Measurements from ENCODE around the gene RSPH9. TPM values are rescaled to one million over a fixed set of nuclear protein-coding genes. Genes with fewer than 3 reads are reported as not detected.
"Not testable (repeated sequence)": the region's sequence is repeated elsewhere in the genome, so short reads cannot be mapped to it uniquely, and the experiment has no call there.

The RSPH9 gene
- polyA plus RNA-seq, 1 of the 3 experiments (the other 2 are of a cell fraction): 0.05 TPM

DNA sequence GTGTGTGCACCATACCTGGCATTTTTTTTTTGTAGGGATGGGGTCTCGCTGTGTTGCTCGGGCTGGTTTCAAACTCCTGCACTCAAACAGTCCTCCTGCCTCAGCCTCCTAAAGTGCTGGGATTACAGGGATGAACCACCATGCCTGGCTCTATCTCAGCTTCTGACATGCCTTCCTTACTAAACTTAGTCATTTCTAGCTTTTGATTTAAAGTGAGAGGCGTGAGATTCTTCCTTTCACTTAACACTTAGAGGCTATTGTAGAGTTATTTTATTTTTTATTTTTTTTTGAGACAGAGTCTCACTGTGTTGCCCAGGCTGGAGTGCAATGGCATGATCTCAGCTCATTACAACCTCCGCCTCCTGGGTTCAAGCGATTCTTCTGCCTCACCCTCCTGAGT, 18.1 kb downstream of the RSPH9 start:
- H3K9me2 ChIP-seq; H3K27ac ChIP-seq (ENCODE audit: low read depth in 2 of 2, low read length in 1 of 2); H4K20me1 ChIP-seq (ENCODE audit: insufficient read depth); H3F3A ChIP-seq (replicated peaks; ENCODE audit: insufficient read depth); H3K27me3 ChIP-seq (ENCODE audit: insufficient read depth); POLR2A ChIA-PET; H3K9me3 ChIP-seq; H3K79me2 ChIP-seq (ENCODE audit: insufficient read depth); H3K4me2 ChIP-seq; H2AFZ ChIP-seq (ENCODE audit: low read depth); H3K4me3 ChIP-seq (ENCODE audit: low read depth in 2 of 2, low read length in 1 of 2); H3K9ac ChIP-seq; DNase-seq; H3K36me3 ChIP-seq (replicated peaks in 1 of 2; ENCODE audit: control insufficient read depth in 1 of 2, insufficient read depth in 2 of 2, low read length in 1 of 2): not testable (repeated sequence)
- peaks cover 0 to 11% of the 10 kb centered on the region in 2 experiments; a peak in 1 of 4 replicates for H3K4me1 ChIP-seq (ENCODE audit: control insufficient read depth in 1 of 2, insufficient read depth in 2 of 2, low read depth in 1 of 2, low read length in 1 of 2)
- CTCF ChIA-PET: interaction anchor here (1.3 to 2.0 kb wide), 2 partner anchors 54 to 416 kb away, joined by 3 to 7 read pairs; no protein-coding TSS in a partner anchor
- 89% methylated on average over 5 of the region's 5 CpGs for WGBS (ENCODE audit: low lambda C conversion rate)

- no peak for TF ChIP-seq PBX3 (IDR thresholded peaks at IDR 0.05)
- no peak for TF ChIP-seq TEAD4 (IDR thresholded peaks at IDR 0.05; ENCODE audit: borderline replicate concordance, insufficient read depth)
- TF ChIP-seq, protein P1, sequence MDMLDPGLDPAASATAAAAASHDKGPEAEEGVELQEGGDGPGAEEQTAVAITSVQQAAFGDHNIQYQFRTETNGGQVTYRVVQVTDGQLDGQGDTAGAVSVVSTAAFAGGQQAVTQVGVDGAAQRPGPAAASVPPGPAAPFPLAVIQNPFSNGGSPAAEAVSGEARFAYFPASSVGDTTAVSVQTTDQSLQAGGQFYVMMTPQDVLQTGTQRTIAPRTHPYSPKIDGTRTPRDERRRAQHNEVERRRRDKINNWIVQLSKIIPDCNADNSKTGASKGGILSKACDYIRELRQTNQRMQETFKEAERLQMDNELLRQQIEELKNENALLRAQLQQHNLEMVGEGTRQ (IDR thresholded peaks at IDR 0.05; ENCODE audit: borderline replicate concordance, low read depth, low read length): no peak
- no peak for TF ChIP-seq MXI1 (IDR thresholded peaks at IDR 0.05; ENCODE audit: low read depth, low read length)
- WGBS (ENCODE audit: low lambda C conversion rate): 71% methylated on average over 1 of the region's 1 CpG
- CTCF ChIA-PET: interaction anchor here (0.5 to 7.2 kb wide), 14 partner anchors 11 to 431 kb away, joined by 3 to 118 read pairs (median 12); partner anchors contain the start of gene VEGFA
Observed at GRCh38 chr6:43665376-43665775, 20.5 kb downstream of the RSPH9 start.

DNA sequence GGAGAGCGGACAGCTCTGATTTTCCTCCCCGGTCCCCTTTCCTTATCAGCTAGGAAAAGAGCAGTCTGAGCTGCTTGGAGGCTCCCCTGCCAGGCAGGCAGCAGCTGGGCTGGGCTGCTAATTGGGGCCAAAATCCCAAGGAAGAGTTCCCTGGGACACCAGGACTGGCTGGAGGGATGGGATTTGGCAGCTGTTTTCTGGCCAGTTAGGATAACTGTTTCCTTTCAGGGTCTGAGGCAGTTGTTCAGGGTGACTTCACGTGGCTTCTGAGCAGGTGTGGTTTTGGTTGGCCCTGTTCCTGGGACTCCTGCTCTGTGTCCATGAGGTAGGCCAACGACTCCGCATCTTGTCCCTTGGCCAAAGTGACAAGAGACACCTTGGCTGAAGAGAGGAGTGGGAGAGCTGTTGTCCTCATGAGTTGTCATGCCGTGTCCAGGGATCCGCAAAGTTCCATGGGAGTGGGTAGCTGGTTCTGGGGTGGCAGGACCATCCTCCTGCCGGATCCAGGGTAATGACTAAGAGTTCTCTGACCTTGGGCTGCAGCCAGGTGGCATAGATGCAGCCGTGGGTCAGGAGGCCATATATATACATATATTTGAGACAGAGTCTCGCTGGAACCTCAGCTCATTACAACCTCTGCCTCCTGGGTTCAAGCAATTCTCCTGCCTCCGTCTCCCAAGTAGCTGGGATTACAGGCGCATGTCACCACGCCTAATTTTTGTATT, 21.5 kb downstream of the RSPH9 start:
- WGBS (ENCODE audit: low lambda C conversion rate): 49% methylated on average over 12 of the region's 13 CpGs
- Histone ChIP-seq H3K79me2 (ENCODE audit: insufficient read depth) (no peaks in the 10 kb centered on the region), H3K9me3 (no peaks in the 10 kb centered on the region), H3K9me2 (no peaks in the 10 kb centered on the region), H3K9ac (no peak overlapping the region), H3K4me1 (ENCODE audit: control insufficient read depth in 1 of 2, insufficient read depth in 2 of 2, low read depth in 1 of 2, low read length in 1 of 2) (peaks cover 0 to 29% of the 10 kb centered on the region in 2 experiments; a peak in 1 of 4 replicates), H3K36me3 (replicated peaks in 1 of 2; ENCODE audit: control insufficient read depth in 1 of 2, insufficient read depth in 2 of 2, low read length in 1 of 2) (peaks cover 0 to 6% of the 10 kb centered on the region in 2 experiments), H3K4me2 (no peak overlapping the region), H4K20me1 (ENCODE audit: insufficient read depth) (no peaks in the 10 kb centered on the region), H2AFZ (ENCODE audit: low read depth) (no peak overlapping the region), H3K27ac (ENCODE audit: low read depth in 2 of 2, low read length in 1 of 2) (no peak overlapping the region), H3K4me3 (ENCODE audit: low read depth in 2 of 2, low read length in 1 of 2) (no peak overlapping the region), H3F3A (replicated peaks; ENCODE audit: insufficient read depth) (peaks cover 10% of the 10 kb centered on the region), H3K27me3 (ENCODE audit: insufficient read depth) (no peaks in the 10 kb centered on the region)
- POLR2A ChIA-PET: interaction anchor here (1.0 to 6.3 kb wide), 6 partner anchors 10 to 412 kb away, joined by 3 to 33 read pairs (median 4); partner anchors contain the start of genes MAD2L1BP and VEGFA
- CTCF ChIA-PET: interaction anchor here (0.6 to 7.2 kb wide), 34 partner anchors 8 to 416 kb away, joined by 3 to 118 read pairs (median 5); partner anchors contain the start of genes MRPS18A, RSPH9 and VEGFA
- DNase-seq: peak; percentile 19
- TF ChIP-seq MXI1 (IDR thresholded peaks at IDR 0.05; ENCODE audit: low read depth, low read length): no peak
- TF ChIP-seq FOXM1 (IDR thresholded peaks at IDR 0.05; ENCODE audit: low read depth): no peak
- TF ChIP-seq, protein P2, sequence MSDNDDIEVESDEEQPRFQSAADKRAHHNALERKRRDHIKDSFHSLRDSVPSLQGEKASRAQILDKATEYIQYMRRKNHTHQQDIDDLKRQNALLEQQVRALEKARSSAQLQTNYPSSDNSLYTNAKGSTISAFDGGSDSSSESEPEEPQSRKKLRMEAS (IDR thresholded peaks at IDR 0.05; ENCODE audit: low read depth): no peak
- TF ChIP-seq GABPA (IDR thresholded peaks at IDR 0.05; ENCODE audit: low read depth): no peak
- TF ChIP-seq USF1 (IDR thresholded peaks at IDR 0.05; ENCODE audit: borderline replicate concordance, low read depth): no peak
- no peak for TF ChIP-seq CHD2 (IDR thresholded peaks at IDR 0.05; ENCODE audit: low read length, partially characterized antibody)
- no peak for TF ChIP-seq FOSL2 (IDR thresholded peaks at IDR 0.05; ENCODE audit: borderline replicate concordance, low read depth)
- TF ChIP-seq, protein P3, sequence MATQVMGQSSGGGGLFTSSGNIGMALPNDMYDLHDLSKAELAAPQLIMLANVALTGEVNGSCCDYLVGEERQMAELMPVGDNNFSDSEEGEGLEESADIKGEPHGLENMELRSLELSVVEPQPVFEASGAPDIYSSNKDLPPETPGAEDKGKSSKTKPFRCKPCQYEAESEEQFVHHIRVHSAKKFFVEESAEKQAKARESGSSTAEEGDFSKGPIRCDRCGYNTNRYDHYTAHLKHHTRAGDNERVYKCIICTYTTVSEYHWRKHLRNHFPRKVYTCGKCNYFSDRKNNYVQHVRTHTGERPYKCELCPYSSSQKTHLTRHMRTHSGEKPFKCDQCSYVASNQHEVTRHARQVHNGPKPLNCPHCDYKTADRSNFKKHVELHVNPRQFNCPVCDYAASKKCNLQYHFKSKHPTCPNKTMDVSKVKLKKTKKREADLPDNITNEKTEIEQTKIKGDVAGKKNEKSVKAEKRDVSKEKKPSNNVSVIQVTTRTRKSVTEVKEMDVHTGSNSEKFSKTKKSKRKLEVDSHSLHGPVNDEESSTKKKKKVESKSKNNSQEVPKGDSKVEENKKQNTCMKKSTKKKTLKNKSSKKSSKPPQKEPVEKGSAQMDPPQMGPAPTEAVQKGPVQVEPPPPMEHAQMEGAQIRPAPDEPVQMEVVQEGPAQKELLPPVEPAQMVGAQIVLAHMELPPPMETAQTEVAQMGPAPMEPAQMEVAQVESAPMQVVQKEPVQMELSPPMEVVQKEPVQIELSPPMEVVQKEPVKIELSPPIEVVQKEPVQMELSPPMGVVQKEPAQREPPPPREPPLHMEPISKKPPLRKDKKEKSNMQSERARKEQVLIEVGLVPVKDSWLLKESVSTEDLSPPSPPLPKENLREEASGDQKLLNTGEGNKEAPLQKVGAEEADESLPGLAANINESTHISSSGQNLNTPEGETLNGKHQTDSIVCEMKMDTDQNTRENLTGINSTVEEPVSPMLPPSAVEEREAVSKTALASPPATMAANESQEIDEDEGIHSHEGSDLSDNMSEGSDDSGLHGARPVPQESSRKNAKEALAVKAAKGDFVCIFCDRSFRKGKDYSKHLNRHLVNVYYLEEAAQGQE (IDR thresholded peaks at IDR 0.05; ENCODE audit: low read depth, low read length): no peak

More at GRCh38 chr6:43665376-43665775, 20.5 kb downstream of the RSPH9 start:
- H3K4me3 ChIP-seq (ENCODE audit: low read depth in 2 of 2, low read length in 1 of 2): no peak overlapping the region
- POLR2A ChIA-PET: interaction anchor here (6.3 kb wide), 1 partner anchor 104 kb away, joined by 33 read pairs; the partner anchor contains the start of gene VEGFA
- no peak for DNase-seq
- H3K4me1 ChIP-seq (ENCODE audit: control insufficient read depth in 1 of 2, insufficient read depth in 2 of 2, low read depth in 1 of 2, low read length in 1 of 2): peaks cover 0 to 29% of the 10 kb centered on the region in 2 experiments; a peak in 1 of 4 replicates
- H3K4me2 ChIP-seq: no peak overlapping the region
- H3K27ac ChIP-seq (ENCODE audit: low read depth in 2 of 2, low read length in 1 of 2): no peak overlapping the region
- H3K9me2 ChIP-seq: no peaks in the 10 kb centered on the region
- no peaks in the 10 kb centered on the region for H3K79me2 ChIP-seq (ENCODE audit: insufficient read depth)
- H3F3A ChIP-seq (replicated peaks; ENCODE audit: insufficient read depth): peaks cover 8% of the 10 kb centered on the region
- H3K27me3 ChIP-seq (ENCODE audit: insufficient read depth): no peaks in the 10 kb centered on the region
- no peaks in the 10 kb centered on the region for H3K9me3 ChIP-seq
- H3K36me3 ChIP-seq (replicated peaks in 1 of 2; ENCODE audit: control insufficient read depth in 1 of 2, insufficient read depth in 2 of 2, low read length in 1 of 2): no peaks in the 10 kb centered on the region
- no peaks in the 10 kb centered on the region for H4K20me1 ChIP-seq (ENCODE audit: insufficient read depth)
- no peak overlapping the region for H2AFZ ChIP-seq (ENCODE audit: low read depth)
- H3K9ac ChIP-seq: no peak overlapping the region
